NCI-H2171 treated with DMSO at 0.1 percent for 48 hours (cell line): ENCODE data around the gene RBMS3.
"Not testable (repeated sequence)": the region's sequence is repeated elsewhere in the genome, so short reads cannot be mapped to it uniquely, and the experiment has no call there.

Experiments
- DNase-seq: peaks from one replicate; lab custom pipeline; 2025; lab: John Stamatoyannopoulos, UW

Gene RBMS3

GRCh38 chr3:29312395-29312794 is 31.5 kb downstream of the RBMS3 start:
- DNase-seq: no peak

- no peak for DNase-seq
These were observed 32.1 kb downstream of the RBMS3 start for GRCh38 chr3:29312960-29313452.

GRCh38 chr3:29313981-29314726 is 33.3 kb downstream of the RBMS3 start:
- DNase-seq: no peak

- DNase-seq: no peak
These were observed 33.8 kb downstream of the RBMS3 start for GRCh38 chr3:29314727-29315088.

- peak; percentile 47 for DNase-seq
These were observed 36.8 kb downstream of the RBMS3 start for GRCh38 chr3:29317659-29318173.

GRCh38 chr3:29318251-29318650 is 37.4 kb downstream of the RBMS3 start:
- no peak for DNase-seq

GRCh38 chr3:29319262-29319661 is 38.4 kb downstream of the RBMS3 start:
- no peak for DNase-seq

- no peak for DNase-seq
These were observed 38.9 kb downstream of the RBMS3 start for GRCh38 chr3:29319798-29320197.

- DNase-seq: no peak
These were observed 41.7 kb downstream of the RBMS3 start for GRCh38 chr3:29322586-29322985.

GRCh38 chr3:29324180-29324651 is 43.3 kb downstream of the RBMS3 start:
- no peak for DNase-seq

GRCh38 chr3:29326540-29326939 is 45.7 kb downstream of the RBMS3 start:
- DNase-seq: not testable (repeated sequence)

GRCh38 chr3:29329986-29330890 is 49.4 kb downstream of the RBMS3 start:
- no peak for DNase-seq

GRCh38 chr3:29331035-29331434 is 50.2 kb downstream of the RBMS3 start:
- no peak for DNase-seq

GRCh38 chr3:29331456-29332194 is 50.8 kb downstream of the RBMS3 start:
- DNase-seq: no peak

GRCh38 chr3:29332195-29332637 is 51.3 kb downstream of the RBMS3 start:
- DNase-seq: no peak

- DNase-seq: peak; percentile 34
These were observed 52.7 kb downstream of the RBMS3 start for GRCh38 chr3:29333576-29333975.

GRCh38 chr3:29334706-29335105 is 53.8 kb downstream of the RBMS3 start:
- DNase-seq: peak; percentile 42

- DNase-seq: peak; percentile 83
These were observed 54.6 kb downstream of the RBMS3 start for GRCh38 chr3:29335438-29335837.

- no peak for DNase-seq
These were observed 55.1 kb downstream of the RBMS3 start for GRCh38 chr3:29335943-29336342.

GRCh38 chr3:29337565-29337964 is 56.7 kb downstream of the RBMS3 start:
- no peak for DNase-seq

GRCh38 chr3:29338377-29338776 is 57.5 kb downstream of the RBMS3 start:
- no peak for DNase-seq
